Heart right ventricle (tissue), 16 donors: ENCODE data around the gene ALDH3B1. TPM values are rescaled to one million over a fixed set of nuclear protein-coding genes. Genes with fewer than 3 reads are reported as not detected.

Experiments used
- ATAC-seq, 8 donors: fragments of 200-7000 bp; cut with Tn5 transposase; one replicate each; pipeline ENCODE4 v1.9.1; 2020; ENCODE audit warnings: mild to moderate bottlenecking in 8 of 8, moderate library complexity in 8 of 8, moderate number of reproducible peaks in 1 of 8
- DNase-seq, 2 donors: peaks; one replicate each; pipeline ENCODE4 v3.0.0-alpha.2; 2020
- H3K27ac ChIP-seq, 10 donors: fragments of 200-600 bp; sonication (generic) in 2 of 10; one replicate each; pipeline versions ENCODE4 v1.5.0 to v1.8.0; 2020 to 2022; ENCODE audit warnings: mild to moderate bottlenecking in 3 of 10
- H3K27me3 ChIP-seq, 7 donors: fragments of 200-600 bp; one replicate each; pipeline ENCODE4 v1.8.0; 2021 to 2022; ENCODE audit warnings: mild to moderate bottlenecking in 2 of 7
- H3K36me3 ChIP-seq, 9 donors: fragments of 200-600 bp; sonication (generic) in 1 of 9; one replicate each; pipeline versions ENCODE4 v1.5.0 to v1.8.0; 2020 to 2022; ENCODE audit warnings: mild to moderate bottlenecking in 2 of 9
- H3K4me1 ChIP-seq, 9 donors: fragments of 200-600 bp; sonication (generic) in 1 of 9; one replicate each; pipeline versions ENCODE4 v1.5.0 to v1.8.0; 2020 to 2022; ENCODE audit warnings: mild to moderate bottlenecking in 4 of 9
- H3K4me3 ChIP-seq, 10 donors: fragments of 200-600 bp; sonication (generic) in 2 of 10; one replicate each; pipeline versions ENCODE4 v1.5.0 to v1.8.0; 2020 to 2022; ENCODE audit warnings: mild to moderate bottlenecking in 7 of 10, moderate library complexity in 2 of 10
- H3K9me3 ChIP-seq, 11 donors: fragments of 200-600 bp in 10 of 11; sonication (generic) in 2 of 11; one replicate each; pipeline versions ENCODE4 v1.5.0 to v1.8.0; 2013 to 2022; ENCODE audit warnings: mild to moderate bottlenecking in 2 of 11, control low read depth in 1 of 11, moderate library complexity in 1 of 11
- CTCF ChIP-seq, 9 donors: fragments of 200-600 bp; sonication (generic) in 2 of 9; IDR thresholded peaks; one replicate each; pipeline versions ENCODE4 v1.5.0 to v1.8.0; 2021 to 2022; ENCODE audit warnings: antibody characterized with exemption in 9 of 9, mild to moderate bottlenecking in 5 of 9, moderate library complexity in 1 of 9
- WGBS, 2 donors: extraction: QIAGEN DNeasy Blood & Tissue Kit; methylation state at CpG; one replicate each; pipeline ENCODE4 v1.1.7; 2013; ENCODE audit warnings: inconsistent platforms in 1 of 2; 5-methylcytosine and 5-hydroxymethylcytosine counted together
- intact Hi-C, 10 donors: fragments of 100-400 bp; cut with DNase I; formaldehyde crosslinking; loops; one replicate each; pipeline versions ENCODE4 v1.11.1 to v1.14.2; 2022
- polyA plus RNA-seq, 2 donors: library from polyadenylated mRNA; stranded (reverse); fragments of 200-250 nt; gene quantifications; one replicate each; pipeline ENCODE4 v1.2.3, GENCODE V29; 2013
- total RNA-seq, 10 donors: library from RNA; stranded (reverse); fragmentation: NEBNext Ultra II Directional in 3 of 10; extraction: Animal tissue kit (Norgen Biotek cat#: 25700) in 3 of 10; gene quantifications; one replicate each; pipeline versions ENCODE4 v1.2.1 to v1.2.4, GENCODE V29; 2021 to 2023
- donor health status: Arrhythmogenic right ventricular cardiomyopathy.
- donor health status: ischemic (EF 13 %, LVEDD 7.1; RV severe dilation, severe dysfunction).
- donor health status: healthy with polysubstance abuse.
- donor health status: DM: no; HTN: yes; CAD: no.
- donor health status: DM: no; HTN: no; CAD: no.
- donor health status: ischemic (EF 25% LVEDD 6.9; RV normal size, moderate dysfunction).
- donor health status: ischemic (EF 25% LVEDD 5.7; RV mildly dilated, moderate dysfunction).
- donor health status: healthy.
- donor health status: DM: yes; HTN: yes; CAD: no.
- donor health status: Ischemic cardiomyopathy.
- donor health status: ischemic (EF 35%, LVEDD 5.7; RV mildly dilated, moderate dysfunction).
- donor health status: nonischemic (EF 11% LVEDD 7.7; RV severe dilation, severe dysfunction).
- donor health status: DM: yes; HTN: yes; CAD: no.
- donor health status: PGD.
- donor health status: ischemic (EF 29% LVEDD 5.4; RV normal size, mild dysfunction).
- donor health status: nonischemic (EF 23%, LVEDD 6.1; RV moderate dilation, normal function).

ALDH3B1 gene
- total and polyA plus RNA-seq, 12 donors: 2.1 to 11.0 (median 4.3) TPM

DNA sequence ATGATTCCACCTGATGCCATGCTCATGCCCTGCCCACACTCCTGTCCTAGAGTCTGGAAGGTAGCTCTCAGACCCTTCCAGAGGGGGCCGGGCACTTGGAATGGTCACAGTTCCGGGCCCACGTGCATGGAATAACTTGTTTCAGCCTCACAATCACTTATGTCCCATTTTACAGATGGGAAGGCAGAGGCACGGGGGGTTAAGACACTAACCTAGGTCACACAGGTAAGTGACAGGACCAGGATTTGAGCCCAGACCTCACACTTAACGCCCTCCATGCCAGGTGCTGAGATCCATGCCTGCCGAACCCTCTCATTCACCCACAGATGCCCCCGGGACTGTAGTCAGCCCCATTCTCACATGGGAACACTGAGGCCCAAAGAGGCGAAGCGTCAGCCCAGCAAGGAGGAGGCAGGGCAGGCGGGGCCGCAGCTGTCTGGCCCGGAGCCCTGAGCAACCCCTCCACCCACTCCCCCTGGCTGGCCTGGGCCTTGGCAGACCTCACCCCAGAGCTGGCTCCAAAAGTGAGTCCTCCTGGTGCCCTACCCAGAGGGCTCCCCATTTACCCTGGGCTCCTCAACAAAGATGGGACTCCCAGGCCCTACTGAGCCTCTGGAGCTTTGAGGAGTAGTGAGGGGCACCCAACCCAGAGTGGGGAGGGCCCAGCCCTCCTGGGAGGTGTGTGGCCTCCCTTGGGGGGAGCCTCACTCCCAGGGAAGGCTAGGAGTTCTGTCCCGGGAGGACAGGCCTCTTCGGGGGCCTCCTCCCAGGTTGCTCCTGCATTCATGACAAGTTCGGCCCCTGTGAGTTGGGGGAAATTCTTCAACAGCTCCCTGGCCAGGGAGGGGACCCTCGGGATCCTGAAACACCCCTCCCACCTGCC lies 2.4 kb upstream of the ALDH3B1 start:
- TF ChIP-seq CTCF (IDR thresholded peaks at IDR 0.05): no peak
- no peak for ATAC-seq
- Histone ChIP-seq H3K9me3 (no peaks in the 10 kb centered on the region), H3K4me3 (no peak overlapping the region), H3K4me1 (peaks cover 10 to 60% (median 34%) of the 10 kb centered on the region in 9 donors), H3K36me3 (no peaks in the 10 kb centered on the region), H3K27ac (no peak overlapping the region), H3K27me3 (no peaks in the 10 kb centered on the region)
- WGBS, 2 donors: 92 to 93% methylated on average over 16 of the region's 16 CpGs
- intact Hi-C loops: loop anchor here in 2 of 10 donors (10.0 kb wide), 1 partner anchor 197 kb away; no protein-coding TSS in a partner anchor
- DNase-seq: no peak

DNA sequence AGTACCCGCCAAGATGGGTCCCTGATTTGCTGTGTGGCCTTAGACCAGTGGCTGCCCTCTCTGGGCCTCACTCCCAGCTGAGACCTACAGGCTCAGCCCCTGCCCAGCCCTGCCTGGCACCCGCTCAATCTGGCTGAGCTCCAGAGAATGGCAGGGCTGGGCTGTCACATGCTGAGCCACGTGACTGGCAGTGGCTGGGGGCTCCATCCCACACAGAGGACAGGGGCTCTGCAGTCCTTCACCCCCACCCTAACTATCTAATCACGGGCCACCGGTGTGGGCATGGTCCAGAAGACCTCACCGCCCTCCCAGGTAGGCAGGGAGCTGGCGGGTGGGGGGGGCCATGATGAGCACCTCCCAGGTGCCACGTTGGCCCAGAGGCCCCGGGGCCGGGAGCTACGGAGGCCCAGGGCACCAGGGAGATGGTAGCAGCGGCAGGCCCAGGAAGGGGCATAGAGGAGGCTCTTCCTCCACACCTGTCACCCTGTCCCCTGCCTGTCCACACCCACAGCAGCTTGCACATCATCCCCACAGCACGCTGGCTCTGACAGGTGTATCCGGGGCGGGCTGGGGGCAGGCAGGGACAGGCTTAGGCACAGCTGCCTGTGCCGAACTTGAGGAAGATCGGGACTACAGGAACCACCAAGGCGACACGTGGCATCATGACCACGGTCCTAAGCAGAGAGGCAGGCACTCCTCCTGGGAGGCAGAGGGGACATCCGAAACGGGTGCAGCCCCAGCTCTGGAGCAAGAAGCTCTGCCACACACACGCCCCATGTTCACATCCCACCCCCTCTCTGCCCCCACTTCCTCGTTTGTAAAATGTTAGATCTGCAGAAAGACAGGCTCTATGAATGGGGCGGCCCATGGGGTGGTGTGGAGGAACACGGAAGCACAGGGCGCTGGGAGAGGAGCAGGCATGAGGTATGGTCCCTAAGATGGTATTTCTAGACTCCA lies 1.5 kb upstream of the ALDH3B1 start:
- no peak for ATAC-seq
- Histone ChIP-seq H3K36me3 (no peaks in the 10 kb centered on the region), H3K4me1 (peaks cover 10 to 59% (median 28%) of the 10 kb centered on the region in 9 donors), H3K27me3 (no peaks in the 10 kb centered on the region), H3K27ac (peak overlapping the region in 2 of 10 donors; percentile 85 to 95), H3K9me3 (no peaks in the 10 kb centered on the region), H3K4me3 (no peak overlapping the region)
- 67 to 74% methylated on average over 27 of the region's 27 CpGs for WGBS, 2 donors
- no peak for TF ChIP-seq CTCF (IDR thresholded peaks at IDR 0.05)
- intact Hi-C loops: loop anchor here in 2 of 10 donors (10.0 kb wide), 1 partner anchor 196 kb away; no protein-coding TSS in a partner anchor
- DNase-seq: peak in 1 of 2 donors; percentile 21

DNA sequence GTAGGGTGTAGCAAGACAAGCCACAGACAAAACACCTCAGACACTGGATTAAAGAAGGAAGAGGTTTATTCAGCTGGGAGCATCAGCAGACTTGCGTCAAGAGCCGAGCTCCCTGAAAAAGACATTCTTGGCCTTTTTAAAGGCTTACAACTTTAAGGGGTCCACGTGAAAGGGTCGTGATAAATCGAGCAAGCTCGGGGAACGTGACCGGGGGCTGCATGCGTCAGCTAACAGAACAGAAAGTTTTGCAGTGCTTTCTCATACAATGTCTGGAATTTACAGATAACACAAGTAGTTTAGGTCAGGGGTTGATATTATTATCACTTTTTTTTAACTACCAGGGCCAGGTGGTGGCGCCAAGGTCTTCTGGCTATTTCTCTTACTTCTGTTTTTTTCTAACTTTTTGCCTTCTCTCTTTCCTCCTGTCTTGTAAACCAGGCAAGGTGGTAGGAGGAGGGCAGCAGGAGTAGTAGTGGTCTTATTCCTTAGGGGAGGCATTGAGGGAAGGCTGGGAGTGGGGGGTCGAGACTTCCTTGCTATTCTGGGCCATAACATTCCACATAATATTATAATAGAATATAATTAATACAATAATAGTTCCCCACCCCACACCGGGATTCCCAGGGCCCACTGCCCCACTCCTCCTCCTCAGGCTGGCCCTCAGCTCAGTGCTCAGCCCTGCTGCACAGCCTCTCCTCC lies 587 bp upstream of the ALDH3B1 start:
- H3K9me3 ChIP-seq: no peaks in the 10 kb centered on the region
- no peaks in the 10 kb centered on the region for H3K36me3 ChIP-seq
- peaks cover 10 to 62% (median 22%) of the 10 kb centered on the region in 9 donors for H3K4me1 ChIP-seq
- no peaks in the 10 kb centered on the region for H3K27me3 ChIP-seq
- no peak for ATAC-seq
- intact Hi-C loops: loop anchor here in 3 of 10 donors (10.0 kb wide), 1 partner anchor 195 kb away; no protein-coding TSS in a partner anchor
- DNase-seq: no peak
- H3K4me3 ChIP-seq: peak overlapping the region in 8 of 10 donors; percentile 27 to 55 (median 40)
- 50 to 54% methylated on average over 12 of the region's 12 CpGs for WGBS, 2 donors
- H3K27ac ChIP-seq: peak overlapping the region; percentile 69 to 95 (median 81)
- peak in 1 of 9 donors; percentile 11 for TF ChIP-seq CTCF (IDR thresholded peaks at IDR 0.05)
